ENCODE measurements around the gene ECHS1.

- TF ChIP-seq POLR2A (IDR thresholded peaks at IDR 0.05): no peak
- no peak for TF ChIP-seq CTCF (IDR thresholded peaks at IDR 0.05)
- TF ChIP-seq POLR2AphosphoS5 (IDR thresholded peaks at IDR 0.05): no peak
These were observed 17.6 kb upstream of the ECHS1 start for GRCh38 chr10:133390597-133391248.

Measured in stomach (tissue), 4 donors.